ENCODE data around the gene BCL2L13.

Gene BCL2L13

GRCh38 chr22:17767233-17768065 is 128.9 kb downstream of the BCL2L13 start:
- no peak for DNase-seq

GRCh38 chr22:17769013-17769715 is 130.6 kb downstream of the BCL2L13 start:
- no peak for DNase-seq

- DNase-seq: no peak
Observed at GRCh38 chr22:17769716-17770082, 131.1 kb downstream of the BCL2L13 start.

- DNase-seq: no peak
Observed at GRCh38 chr22:17770180-17771077, 131.9 kb downstream of the BCL2L13 start.

GRCh38 chr22:17772249-17772957 is 133.8 kb downstream of the BCL2L13 start:
- no peak for DNase-seq

GRCh38 chr22:17772958-17773605 is 134.5 kb downstream of the BCL2L13 start:
- no peak for DNase-seq

- DNase-seq: peak; percentile 60
Observed at GRCh38 chr22:17773606-17774205, 135.1 kb downstream of the BCL2L13 start.

GRCh38 chr22:17774206-17774925 is 135.8 kb downstream of the BCL2L13 start, which contains the start of gene BID:
Gene BID, minus strand, starts transcription at chr22:17774469. Its CDS starts 24,353 bp downstream, at chr22:17750116.
- DNase-seq: peak; percentile 49

- no peak for DNase-seq
Observed at GRCh38 chr22:17774926-17775685, 136.5 kb downstream of the BCL2L13 start.

- no peak for DNase-seq
Observed at GRCh38 chr22:17775781-17776465, 137.4 kb downstream of the BCL2L13 start.

- DNase-seq: peak; percentile 58
Observed at GRCh38 chr22:17777005-17777716, 138.6 kb downstream of the BCL2L13 start.

- no peak for DNase-seq
Observed at GRCh38 chr22:17777717-17778044, 139.1 kb downstream of the BCL2L13 start.

- DNase-seq: no peak
Observed at GRCh38 chr22:17778412-17778976, 139.9 kb downstream of the BCL2L13 start.

- no peak for DNase-seq
Observed at GRCh38 chr22:17779286-17780115, 140.9 kb downstream of the BCL2L13 start.

GRCh38 chr22:17780116-17780740 is 141.7 kb downstream of the BCL2L13 start:
- DNase-seq: no peak

Measured in stimulated activated CD4-positive, alpha-beta T cell treated with anti-CD3 and anti-CD28 coated beads, Interleukin-4, amount 100 ng/mL, for 1 hour (primary cell).